HG03520 (cell line): ENCODE data around the gene HYAL2.

ENCODE experiments used
- ATAC-seq: cut with Tn5 transposase; IDR thresholded peaks from one replicate; pipeline ENCODE4 v1.9.1; 2021; ENCODE audit warnings: mild to moderate bottlenecking, moderate library complexity; ENCODE audit not compliant: unreplicated experiment

Gene HYAL2, protein sequence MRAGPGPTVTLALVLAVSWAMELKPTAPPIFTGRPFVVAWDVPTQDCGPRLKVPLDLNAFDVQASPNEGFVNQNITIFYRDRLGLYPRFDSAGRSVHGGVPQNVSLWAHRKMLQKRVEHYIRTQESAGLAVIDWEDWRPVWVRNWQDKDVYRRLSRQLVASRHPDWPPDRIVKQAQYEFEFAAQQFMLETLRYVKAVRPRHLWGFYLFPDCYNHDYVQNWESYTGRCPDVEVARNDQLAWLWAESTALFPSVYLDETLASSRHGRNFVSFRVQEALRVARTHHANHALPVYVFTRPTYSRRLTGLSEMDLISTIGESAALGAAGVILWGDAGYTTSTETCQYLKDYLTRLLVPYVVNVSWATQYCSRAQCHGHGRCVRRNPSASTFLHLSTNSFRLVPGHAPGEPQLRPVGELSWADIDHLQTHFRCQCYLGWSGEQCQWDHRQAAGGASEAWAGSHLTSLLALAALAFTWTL

DNA sequence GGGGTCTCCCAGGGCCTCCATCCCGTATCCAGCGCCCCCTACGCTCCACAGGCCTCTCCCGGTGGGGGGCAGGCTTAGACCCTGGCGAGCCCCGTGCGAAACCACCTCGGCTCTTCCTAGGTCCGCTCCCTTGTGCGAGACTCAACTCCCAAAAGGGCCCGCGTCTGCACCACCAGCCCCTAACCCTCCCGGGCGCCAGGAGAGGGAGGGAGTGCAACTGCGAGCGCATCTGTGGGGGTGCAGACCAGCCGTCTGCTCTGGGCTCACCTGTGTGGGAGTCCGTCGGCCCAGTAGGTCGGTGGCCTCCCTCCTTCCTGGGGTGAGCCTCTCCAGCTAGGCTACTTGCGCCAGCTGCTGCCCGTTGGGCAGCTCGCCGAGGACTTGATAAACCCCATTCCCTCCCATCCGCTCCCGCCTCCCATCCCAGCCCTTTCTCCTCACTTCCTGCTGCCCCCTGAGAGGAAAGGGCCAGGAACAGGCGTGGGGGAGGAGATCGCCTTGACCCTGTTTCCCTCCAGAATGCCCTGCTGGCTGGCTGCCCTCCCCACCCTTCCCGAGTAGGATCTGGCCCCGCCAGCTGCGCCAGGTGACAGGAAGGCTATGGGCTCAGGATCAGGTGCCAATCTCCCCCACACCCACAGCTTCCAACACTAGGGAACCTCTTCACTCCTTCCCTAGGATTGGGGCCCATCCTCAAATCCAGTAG is at the start of gene HYAL2:
HYAL2 (minus strand) TSS at position 360 of the 706 bp plus-strand sequence. CDS start 2,256 bp downstream, outside the sequence.
- no peak for ATAC-seq

DNA sequence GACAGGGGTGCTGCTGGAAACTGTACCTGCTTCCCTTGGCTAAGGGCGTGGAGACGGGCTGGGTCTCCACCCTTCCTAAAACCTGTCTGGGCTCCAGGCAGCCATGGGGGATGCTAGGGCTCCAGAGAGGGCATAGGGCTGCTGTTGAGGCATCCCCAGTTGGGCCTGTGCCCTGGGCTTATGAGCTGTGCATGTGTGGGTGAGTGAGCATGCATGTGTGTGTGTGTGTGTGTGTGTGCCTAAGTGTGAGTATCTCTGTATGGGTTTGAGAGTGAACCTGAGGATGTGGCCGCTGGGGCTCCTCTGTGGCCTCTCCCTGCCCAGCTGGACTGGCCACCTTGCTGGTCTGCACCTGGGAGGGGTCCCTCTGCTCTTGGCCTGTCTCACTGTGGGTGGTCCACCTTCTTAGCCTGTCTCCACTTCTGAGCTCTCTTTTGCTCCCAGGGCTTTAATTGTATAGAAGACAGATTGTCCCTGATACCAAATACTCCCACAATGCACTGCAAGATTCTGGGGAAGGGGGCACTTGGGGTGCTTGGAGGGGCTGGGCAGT is 48.7 kb upstream of the HYAL2 start:
- ATAC-seq: no peak

DNA sequence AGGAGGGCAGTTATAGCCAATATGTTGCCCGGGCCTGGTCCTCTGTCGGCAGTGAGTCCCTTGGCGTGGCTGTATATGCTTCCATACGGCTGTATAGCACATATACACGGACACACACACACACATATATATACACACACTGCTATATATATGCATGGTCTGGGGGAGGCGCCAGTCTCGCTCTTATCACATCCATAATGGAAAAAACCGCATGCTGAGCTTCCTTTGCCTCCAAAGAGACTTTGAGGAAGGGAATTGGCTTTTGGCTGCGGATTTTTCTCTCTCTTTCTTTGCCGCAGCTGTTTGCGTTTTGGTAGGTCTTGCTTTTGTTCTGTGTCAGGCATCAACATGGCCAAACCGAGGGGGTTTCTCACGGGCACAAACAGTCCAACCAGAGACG is 48.0 kb upstream of the HYAL2 start:
- ATAC-seq: no peak

DNA sequence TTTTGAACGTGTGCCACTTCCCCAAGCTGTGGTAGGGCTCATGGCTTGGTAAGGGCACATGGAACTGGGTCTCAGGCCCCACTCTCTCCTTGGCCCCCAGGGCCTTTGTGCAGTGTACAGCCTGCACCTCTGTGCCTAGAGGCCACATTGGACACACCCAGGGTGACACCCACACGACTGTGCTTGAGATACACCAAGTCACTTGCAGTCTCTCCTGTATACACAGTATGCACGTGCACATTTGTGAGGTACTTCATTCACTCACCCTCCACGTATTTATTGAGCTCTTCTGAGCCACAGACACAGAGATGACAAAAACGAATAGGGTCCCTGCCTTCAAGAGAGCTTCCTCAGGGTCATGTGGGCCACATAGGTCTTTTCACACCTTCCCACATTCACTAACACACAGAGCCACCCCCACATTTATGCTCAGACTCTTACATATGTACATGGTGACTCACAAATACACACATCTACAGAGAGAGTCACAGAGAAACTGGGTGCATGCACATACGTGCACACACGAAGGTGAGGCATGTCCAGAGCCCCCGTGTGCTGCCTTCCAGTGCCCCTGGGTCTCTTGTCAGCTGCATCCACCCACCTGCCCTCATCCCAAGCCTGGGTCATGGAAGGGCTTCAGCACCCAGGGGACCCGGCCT is 46.6 kb upstream of the HYAL2 start:
- no peak for ATAC-seq

DNA sequence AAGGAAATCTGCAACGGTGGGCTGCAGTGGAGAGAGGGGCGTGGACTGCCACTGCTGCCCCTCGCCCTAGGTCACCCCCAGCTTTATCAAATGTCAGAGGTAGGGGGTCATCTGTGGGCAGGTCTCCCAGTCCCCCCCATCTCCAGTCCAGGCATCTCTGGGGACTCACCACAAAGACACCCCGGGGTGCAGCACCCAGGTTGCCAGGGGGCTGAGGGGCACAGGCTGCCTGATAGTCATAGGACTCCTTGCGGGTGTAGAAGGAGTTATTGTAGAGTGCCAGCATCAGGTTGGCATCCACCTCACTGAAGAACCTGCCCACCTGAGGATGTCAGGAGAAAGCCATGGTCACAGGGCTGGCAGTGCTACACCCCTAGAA is 43.3 kb upstream of the HYAL2 start:
- ATAC-seq: no peak

DNA sequence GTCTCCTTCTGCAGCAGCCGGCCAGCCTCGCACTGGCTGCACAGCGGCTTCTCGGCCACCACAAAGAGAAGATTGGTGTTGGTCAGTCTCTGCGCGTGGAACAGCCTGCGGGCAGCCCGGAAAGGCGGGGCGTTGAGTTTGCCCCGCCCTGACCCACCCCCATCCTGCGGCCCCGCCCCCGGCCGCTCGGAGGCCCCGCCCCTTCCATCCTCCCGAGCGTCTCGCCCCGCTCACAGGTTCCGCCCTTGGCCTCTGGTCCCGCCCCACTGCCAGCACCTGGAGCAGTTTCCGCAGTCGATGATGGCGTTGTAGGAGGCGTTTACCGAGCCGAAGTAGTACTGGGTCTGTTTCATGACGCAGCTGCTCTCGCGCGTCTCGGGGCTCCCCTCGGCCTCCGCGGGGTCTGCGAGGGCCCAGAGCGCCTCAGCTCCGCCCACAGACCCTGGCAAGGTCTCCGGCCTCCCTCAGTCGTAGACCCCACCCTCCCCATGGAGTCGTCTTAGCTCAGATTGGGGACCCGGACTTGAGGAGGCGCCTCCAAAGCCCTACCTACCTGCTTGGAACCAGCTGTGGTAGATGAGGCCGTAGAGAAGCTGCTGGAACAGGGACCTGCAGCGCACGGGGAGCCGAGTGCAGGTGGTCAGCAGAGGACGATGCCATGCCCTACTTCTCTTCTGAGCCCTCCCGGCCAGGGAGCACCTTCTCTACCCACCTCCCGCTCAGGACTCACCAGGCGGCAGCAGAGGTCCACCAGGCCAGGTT is 42.7 kb upstream of the HYAL2 start:
- ATAC-seq: peak; percentile 85

DNA sequence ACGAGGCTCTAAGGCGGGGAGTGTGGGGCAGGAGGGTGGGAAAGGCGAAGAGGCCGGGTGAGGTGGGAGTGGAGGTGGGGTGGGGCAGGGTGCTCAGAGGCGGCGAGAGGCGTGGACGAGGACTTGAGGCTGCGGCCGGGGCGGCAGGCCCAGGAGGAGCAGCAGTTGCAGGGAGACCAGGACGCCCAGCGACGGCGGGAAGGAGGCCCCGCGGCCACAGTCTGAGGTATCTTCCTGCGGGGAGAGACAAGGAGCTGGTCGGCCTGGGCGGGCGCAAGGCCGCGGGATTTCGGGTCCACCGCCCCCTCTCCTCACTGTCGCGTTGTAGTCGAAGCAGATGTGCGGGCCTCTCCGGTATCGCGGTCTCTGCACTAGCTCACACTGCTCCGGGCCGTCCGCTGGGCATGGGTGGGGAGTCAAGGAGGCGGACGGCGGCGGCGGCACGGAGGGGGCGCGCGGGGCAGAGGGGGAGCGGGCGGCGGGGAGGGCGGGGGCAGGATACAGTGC is 42.1 kb upstream of the HYAL2 start:
- no peak for ATAC-seq

DNA sequence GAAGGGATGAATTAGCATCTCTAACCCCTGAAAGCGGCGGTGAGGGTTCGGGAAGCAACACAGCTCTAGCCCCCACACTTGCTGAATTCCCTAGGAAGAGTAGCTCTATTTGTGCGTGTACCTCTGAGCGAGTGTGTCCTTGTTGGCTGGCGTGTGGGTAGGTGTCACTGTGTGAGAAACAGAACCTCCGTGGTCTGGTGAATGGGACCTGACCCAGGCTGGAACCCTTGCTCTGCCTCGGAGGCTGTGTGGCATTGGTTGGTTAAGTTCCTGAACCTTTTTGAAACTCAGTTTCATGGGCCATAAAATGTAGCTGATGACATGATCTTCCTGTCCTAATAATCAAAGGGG is 37.2 kb upstream of the HYAL2 start:
- peak; percentile 6 for ATAC-seq

DNA sequence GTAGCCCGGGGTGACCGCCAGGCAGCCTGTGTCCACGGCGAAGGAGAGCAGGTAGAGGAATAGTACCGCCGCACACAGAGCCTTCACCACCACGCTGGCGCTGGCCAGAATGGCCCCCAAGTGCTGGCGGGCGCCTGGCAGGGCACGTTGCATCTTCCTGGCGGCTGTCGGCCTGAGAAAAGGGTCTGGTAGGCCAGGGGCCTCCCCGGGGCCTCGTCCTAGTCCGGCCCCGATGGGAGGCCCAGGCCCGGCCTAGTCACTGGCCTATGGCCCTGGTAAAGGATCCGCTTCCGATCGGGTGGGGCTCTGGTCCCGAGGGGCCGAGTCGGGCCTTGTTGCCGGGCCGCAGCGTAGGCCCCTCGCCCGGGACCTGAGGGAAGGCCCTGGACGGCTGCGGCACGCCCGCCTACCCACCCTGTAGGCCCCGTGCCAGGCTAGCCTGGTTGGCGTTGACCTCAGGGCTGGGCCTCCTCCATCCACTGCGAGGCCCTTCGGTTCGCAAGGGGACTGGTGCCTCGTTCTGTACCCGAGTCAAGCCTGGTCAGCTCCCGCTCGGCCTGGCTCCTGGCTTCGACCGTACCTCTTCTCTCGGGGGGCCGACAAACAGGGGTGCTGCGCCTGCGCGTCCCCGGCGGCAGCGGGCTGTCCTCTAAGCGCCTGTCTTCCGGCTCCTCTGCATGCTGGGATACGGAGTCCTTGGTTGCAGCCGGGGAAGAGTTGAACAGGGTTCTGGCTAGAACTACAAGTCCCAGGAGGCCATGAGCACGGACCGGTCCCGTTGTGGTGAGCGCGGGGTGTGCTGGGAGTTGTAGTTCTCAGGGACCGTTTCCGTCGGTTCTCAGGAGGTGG is 36.6 kb upstream of the HYAL2 start, which contains the start of gene TMEM115:
TMEM115 (minus strand) TSS at position 611 of the 849 bp plus-strand sequence; CDS start at position 153, 458 bp downstream.
- peak; percentile 97 for ATAC-seq

DNA sequence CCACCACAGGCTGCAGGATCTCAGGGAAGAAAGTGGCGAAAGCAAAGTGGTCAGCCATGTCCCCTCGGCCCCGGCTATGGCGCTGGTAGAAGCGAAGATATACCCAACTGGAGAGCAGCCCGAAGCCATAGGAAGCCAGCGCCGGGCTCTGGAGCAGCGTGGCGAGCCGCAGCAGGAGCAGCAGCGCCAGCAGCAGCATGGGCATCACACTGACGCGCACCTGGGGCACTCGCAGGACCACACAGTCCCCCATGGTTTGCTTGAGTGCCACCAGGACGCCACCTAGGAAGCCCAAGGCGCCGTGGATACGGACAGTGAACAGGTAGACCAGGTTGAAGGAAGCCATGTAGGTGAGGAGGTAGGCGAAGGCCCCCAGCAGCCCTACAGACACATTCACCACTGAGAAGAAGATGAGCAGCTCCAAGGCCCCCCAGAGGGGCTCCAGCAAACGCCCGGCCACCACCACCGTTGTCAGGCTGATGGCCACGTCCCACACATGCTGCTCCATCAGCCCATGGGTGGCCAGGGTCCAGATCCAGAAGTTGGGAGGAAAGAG is 35.9 kb upstream of the HYAL2 start:
- no peak for ATAC-seq

DNA sequence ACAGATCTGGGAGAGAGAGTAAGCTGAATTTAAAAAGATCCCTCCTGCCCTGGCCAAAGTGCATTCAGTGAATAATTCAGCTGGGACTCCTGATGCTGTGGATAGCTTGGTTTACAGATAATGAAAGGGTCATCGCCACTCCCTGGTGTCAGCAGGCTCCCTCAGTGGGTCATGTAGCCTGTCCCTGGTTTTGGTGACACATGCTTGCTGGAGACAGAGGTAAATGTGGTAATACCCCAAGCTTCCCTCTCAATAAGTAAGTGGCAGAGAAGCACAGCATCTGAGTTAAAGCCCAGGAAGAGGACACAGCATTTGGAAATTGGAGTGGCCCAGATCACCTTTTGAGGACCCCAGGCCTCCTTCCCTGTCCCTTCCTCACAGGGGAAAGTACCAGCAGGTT is 34.9 kb upstream of the HYAL2 start:
- no peak for ATAC-seq

DNA sequence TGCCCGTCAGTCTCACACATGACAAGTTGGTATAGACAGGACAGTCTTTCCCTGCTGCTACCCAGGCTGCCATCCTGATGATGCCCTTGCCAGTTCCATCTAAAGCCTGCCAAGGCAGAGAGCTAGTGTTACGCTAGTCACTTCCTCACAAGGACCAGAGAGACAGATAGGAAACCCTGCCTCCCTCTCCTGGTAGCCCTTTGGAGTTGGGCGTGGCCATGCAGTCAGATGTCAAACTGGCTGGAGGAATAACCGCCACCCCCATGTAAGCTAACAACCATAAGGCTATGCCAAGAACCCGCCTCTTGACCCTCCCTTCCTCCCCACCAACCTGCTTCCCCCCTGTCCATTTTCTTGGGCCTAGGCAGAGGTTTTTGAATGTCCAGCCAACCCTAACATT is 34.0 kb upstream of the HYAL2 start:
- ATAC-seq: no peak

DNA sequence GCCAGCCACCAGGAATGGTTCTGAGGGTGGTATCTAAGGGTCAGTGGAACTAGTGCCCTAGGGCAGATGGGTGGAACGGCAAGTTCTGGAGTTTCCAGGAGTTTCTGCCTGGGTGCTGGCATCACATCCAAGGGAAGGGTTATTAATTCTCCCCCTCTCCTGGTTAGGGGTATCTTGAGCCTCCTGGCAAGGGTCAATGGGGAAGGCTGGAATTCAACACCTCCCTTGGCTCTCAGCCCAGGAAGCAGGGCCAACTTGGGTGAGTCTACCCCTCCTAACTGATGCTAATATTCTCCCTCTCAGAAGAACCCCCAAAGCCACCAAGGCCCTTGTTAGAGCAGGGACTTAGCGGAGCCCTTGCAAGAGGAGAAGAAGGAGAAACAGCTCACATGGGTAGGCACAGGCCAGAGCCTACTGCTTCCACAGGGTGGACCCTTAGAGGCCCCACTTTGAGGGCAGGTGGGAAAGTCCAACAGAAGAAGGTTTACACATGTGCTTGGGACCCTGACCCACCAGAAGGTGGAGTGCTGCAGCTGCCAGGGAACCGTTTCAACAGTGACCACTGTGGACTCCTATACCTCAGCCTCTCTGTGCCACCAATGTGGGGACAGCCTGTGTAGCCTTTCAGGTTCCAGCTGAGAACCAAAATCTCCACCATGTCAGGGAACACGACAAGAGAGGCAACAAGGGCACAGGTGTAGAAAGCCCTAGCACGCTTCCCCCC is 33.4 kb upstream of the HYAL2 start:
- ATAC-seq: no peak

DNA sequence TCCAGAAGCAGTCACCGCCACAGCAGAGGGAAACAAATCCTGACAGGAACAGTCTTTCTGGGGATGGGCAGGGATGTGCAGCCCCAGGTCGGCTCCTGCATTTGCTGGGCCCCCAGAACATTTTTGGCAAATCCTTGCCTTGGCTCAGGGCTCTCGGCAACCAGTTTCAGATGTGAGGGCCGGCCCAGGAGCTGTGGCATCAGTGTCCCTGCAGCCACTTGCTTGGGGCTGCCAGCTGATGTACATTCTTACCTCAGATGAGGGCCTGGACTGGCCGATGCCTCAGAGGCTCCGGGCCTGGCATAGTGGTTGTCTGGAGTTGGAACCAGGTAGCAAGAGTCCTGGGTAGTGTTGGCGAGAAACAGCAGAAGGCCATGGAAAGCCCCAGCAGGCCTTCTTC is 32.3 kb upstream of the HYAL2 start:
- ATAC-seq: no peak

DNA sequence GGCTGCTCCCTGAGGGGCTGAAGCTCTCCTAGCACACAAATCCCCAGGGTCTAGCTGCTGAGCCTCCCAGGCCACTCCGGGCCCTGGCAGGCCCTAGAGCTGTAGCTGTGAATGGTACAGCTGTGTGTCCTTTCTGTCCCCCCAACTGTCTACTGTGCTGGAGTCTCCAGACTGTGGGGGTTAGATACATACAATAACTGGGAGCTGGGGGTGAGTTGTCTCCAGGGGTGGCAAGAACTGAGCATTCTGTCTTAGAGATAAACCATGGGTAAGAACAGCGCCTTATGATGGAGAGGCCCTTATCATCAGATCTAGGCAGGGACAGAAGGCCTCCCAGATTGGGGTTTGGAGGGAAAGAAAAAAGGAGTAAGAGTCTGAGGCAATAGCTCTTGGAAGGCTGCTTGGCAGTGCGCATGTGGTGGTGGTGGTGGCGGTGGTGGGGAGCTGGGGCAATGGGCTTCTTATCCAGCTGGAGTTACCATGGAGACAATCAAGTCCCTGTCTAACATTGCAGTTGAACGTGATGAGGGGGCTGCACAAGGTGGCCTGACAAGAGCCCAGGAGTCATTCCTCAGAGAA is 31.7 kb upstream of the HYAL2 start:
- ATAC-seq: no peak

DNA sequence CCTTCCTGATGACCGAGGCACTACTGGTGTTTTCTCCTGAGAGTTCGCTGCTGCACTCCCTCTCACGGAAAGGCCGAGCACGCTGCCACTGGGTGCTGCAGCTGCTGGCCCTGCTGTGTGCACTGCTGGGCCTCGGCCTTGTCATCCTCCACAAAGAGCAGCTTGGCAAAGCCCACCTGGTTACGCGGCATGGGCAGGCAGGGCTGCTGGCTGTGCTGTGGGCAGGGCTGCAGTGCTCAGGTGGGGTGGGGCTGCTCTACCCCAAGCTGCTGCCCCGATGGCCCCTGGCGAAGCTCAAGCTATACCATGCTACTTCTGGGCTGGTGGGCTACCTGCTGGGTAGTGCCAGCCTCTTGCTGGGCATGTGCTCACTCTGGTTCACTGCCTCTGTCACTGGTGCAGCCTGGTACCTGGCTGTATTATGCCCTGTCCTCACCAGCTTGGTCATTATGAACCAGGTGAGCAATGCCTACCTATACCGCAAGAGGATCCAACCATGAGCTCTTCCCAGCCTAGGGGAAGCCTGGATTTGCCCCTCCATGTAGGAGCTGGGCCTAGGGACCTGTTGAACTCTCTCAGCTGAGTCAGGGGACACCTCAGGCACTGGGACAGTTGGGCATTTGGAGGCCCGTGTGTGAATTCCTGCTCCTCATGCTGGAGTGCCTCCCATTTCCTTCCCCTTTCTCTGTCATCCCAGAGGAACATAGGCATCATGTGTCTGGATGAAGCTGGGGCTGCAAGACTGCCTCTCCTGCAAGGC is 30.9 kb upstream of the HYAL2 start:
- no peak for ATAC-seq

DNA sequence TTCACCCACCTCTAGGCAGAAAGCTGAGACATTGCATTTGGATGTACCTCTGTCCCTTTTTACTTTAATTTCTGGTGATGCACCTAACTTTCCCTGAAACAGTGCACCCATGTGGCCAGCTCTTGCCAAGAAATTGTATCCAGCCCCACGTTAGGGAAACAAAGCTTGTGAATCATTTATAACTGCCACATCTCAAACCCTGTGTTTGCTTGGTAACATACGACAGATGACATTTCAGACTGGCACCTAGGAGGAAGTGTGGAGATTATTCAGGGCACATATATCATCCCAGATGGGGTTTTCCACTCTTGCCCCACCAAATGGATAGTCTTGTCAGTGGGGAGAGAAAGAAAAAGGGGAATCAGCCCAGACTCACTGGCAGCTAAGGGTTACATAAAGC is 30.2 kb upstream of the HYAL2 start:
- ATAC-seq: no peak

DNA sequence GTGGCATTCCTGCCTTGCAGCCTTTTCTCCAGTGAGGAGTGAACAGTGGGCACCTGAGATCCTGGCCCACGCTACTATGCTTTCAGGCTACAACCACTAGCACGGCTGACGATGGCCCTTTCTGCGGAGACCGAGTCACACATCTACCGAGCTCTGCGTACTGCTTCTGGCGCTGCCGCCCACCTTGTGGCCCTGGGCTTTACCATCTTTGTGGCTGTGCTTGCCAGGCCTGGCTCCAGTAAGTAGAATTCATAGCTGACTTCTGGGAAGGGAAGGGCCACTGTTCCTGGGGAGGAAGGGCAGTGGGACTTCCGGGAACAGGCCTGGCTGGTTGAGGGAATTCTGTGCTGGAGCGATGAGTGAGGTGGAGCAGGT is 28.8 kb upstream of the HYAL2 start:
- no peak for ATAC-seq
